ENCODE data around the gene ACYP1. TPM values are rescaled to one million over a fixed set of nuclear protein-coding genes. Genes with fewer than 3 reads are reported as not detected.

ACYP1 gene
- total and polyA plus RNA-seq, 2 of the 13 experiments (the other 11 are each of a cell fraction or from before 2014, with no cell fraction given) = 9.7 to 22.4 TPM

DNA sequence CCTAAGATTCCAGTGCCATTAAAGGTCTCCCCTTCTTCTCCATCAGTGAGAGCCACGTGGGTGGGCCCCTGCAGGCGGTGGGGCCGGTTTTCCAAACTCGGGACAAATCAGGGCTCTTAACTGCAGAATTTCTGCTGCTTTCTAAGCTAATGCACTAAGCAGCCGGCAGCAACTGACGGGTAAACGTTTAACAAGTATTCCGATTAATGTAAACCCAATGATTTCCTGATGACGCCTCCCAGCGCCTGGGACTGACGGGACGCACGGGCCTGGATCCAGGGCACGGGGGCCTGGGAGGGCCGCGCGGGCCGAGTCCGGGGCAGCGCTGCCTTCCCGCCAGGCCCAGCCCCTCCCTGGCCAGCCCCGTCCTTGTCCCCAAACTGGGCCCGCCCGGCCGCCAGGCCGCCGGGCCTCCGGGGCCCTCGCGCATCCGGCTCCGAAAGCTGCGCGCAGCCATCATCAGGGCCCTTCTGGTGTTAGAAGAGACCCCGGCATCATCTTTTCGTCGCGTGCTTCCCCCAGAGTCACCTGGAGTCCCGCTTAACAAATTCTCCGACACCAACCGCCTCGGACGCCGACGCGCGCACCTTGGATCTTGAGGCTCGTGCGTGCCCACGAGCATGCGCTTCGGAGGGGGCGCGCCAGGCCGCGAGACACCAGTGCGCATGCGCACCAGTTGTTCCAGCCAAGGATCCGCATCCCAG, 12.8 kb downstream of the ACYP1 start, which contains the start of gene MLH3 (continued):
- TF ChIP-seq ZNF260 (CRISPR knock-in tag; IDR thresholded peaks at IDR 0.05; ENCODE audit: borderline replicate concordance, low read depth) (no peak), MXI1 (IDR thresholded peaks at IDR 0.05; ENCODE audit: borderline replicate concordance, low read depth, low read length) (peak; percentile 62; the same call in 1 of the 3 replicates), MAX (IDR thresholded peaks at IDR 0.05) (peak; percentile 92), SETDB1 (CRISPR knock-in tag; IDR thresholded peaks at IDR 0.05; ENCODE audit: borderline replicate concordance) (no peak), ZNF549 (CRISPR knock-in tag; IDR thresholded peaks at IDR 0.05) (peak; percentile 39; the same call in 1 of the 2 replicates), ZNF629 (CRISPR knock-in tag; conservative IDR thresholded peaks at IDR 0.05) (no peak), HOXD1 (CRISPR knock-in tag; IDR thresholded peaks at IDR 0.05) (0 out of 2 replicates have a peak, but pooled peaks have one; percentile 67), E2F1 (CRISPR knock-in tag; IDR thresholded peaks at IDR 0.05) (no peak), ZSCAN22 (CRISPR knock-in tag; IDR thresholded peaks at IDR 0.05) (no peak), NFYC (CRISPR knock-in tag; IDR thresholded peaks at IDR 0.05) (no peak), SNAPC2 (CRISPR knock-in tag; IDR thresholded peaks at IDR 0.05) (no peak), MED13 (CRISPR knock-in tag; IDR thresholded peaks at IDR 0.05) (0 out of 2 replicates have a peak, but pooled peaks have one; percentile 28), MBD4 (IDR thresholded peaks at IDR 0.05; ENCODE audit: borderline replicate concordance, low read length) (no peak), ZNF691 (CRISPR knock-in tag; IDR thresholded peaks at IDR 0.05; ENCODE audit: borderline replicate concordance, low read depth) (no peak), TERF1 (CRISPR knock-in tag; IDR thresholded peaks at IDR 0.05) (no peak), TOE1 (CRISPR knock-in tag; IDR thresholded peaks at IDR 0.05) (no peak), HOXA9 (CRISPR knock-in tag; IDR thresholded peaks at IDR 0.05; ENCODE audit: borderline replicate concordance) (no peak), ZNF230 (CRISPR knock-in tag; IDR thresholded peaks at IDR 0.05) (peak; percentile 18; the same call in 1 of the 2 replicates), NFKBIZ (CRISPR knock-in tag; IDR thresholded peaks at IDR 0.05) (no peak), ARNTL (CRISPR knock-in tag; IDR thresholded peaks at IDR 0.05) (no peak), RCOR2 (CRISPR knock-in tag; IDR thresholded peaks at IDR 0.05) (0 out of 2 replicates have a peak, but pooled peaks have one; percentile 29), JUND (CRISPR knock-in tag; IDR thresholded peaks at IDR 0.05) (no peak), CENPX (CRISPR knock-in tag; IDR thresholded peaks at IDR 0.05) (no peak), STAG1 (CRISPR knock-in tag; IDR thresholded peaks at IDR 0.05) (no peak)
- TF ChIP-seq, protein P1, sequence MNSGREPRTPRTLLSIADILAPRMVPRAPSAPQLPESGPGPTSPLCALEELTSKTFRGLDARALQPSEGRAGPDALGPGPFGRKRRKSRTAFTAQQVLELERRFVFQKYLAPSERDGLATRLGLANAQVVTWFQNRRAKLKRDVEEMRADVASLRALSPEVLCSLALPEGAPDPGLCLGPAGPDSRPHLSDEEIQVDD (CRISPR knock-in tag; IDR thresholded peaks at IDR 0.05; ENCODE audit: borderline replicate concordance) = no peak; the same call in 1 of the 2 replicates
- TF ChIP-seq, protein P2, sequence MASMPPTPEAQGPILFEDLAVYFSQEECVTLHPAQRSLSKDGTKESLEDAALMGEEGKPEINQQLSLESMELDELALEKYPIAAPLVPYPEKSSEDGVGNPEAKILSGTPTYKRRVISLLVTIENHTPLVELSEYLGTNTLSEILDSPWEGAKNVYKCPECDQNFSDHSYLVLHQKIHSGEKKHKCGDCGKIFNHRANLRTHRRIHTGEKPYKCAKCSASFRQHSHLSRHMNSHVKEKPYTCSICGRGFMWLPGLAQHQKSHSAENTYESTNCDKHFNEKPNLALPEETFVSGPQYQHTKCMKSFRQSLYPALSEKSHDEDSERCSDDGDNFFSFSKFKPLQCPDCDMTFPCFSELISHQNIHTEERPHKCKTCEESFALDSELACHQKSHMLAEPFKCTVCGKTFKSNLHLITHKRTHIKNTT (CRISPR knock-in tag; IDR thresholded peaks at IDR 0.05) = no peak

Data from HepG2 (cell line).